SK-N-SH (cell line): ENCODE data around the gene SIKE1. TPM values are rescaled to one million over a fixed set of nuclear protein-coding genes. Genes with fewer than 3 reads are reported as not detected.

ENCODE experiments used
- CTCF ChIA-PET: fragments of 300-600, 350-600 bp; formaldehyde crosslinking; extraction: SDS; loops from one replicate; lab custom pipeline; 2021; lab: Yijun Ruan, JAX
- POLR2A ChIA-PET: fragments of 350-600 bp; sonication (Branson Sonifier 250); formaldehyde crosslinking; extraction: SDS; loops from one replicate; lab custom pipeline; 2020; ENCODE audit warnings: antibody characterized with exemption, inconsistent platforms; lab: Yijun Ruan, JAX
- DNase-seq: peaks from one replicate; pipeline ENCODE4 v3.0.0; 2012
- H2AFZ ChIP-seq: fragments of 200-600 bp; sonication (generic); 2 replicates; pipeline ENCODE4 v1.8.1; 2016; ENCODE audit warnings: antibody characterized with exemption, mild to moderate bottlenecking, low read depth
- H3F3A ChIP-seq: fragments of 200-600 bp; sonication (generic); replicated peaks from 2 replicates; pipeline ENCODE3; 2016; ENCODE audit warnings: antibody characterized with exemption, mild to moderate bottlenecking; ENCODE audit not compliant: insufficient read depth
- H3K27ac ChIP-seq, 2 experiments: fragments of 200-500 bp in 1 of 2; fragments of 200-600 bp in 1 of 2; sonication (Bioruptor generic) in 1 of 2; sonication (generic), shearing (Covaris generic) in 1 of 2; 2 replicates each; pipeline versions ENCODE4 v1.5.1 to v1.6.1; 2014 to 2016; ENCODE audit warnings: low read depth in 2 of 2, inconsistent platforms in 1 of 2, low read length in 1 of 2, mild to moderate bottlenecking in 1 of 2, mixed read lengths in 1 of 2
- H3K27me3 ChIP-seq: fragments of 200-600 bp; sonication (generic), shearing (Covaris generic); 2 replicates; pipeline ENCODE4 v1.6.1; 2016; ENCODE audit warnings: mixed run types; ENCODE audit not compliant: insufficient read depth
- H3K36me3 ChIP-seq, 2 experiments: fragments of 200-500 bp in 1 of 2; fragments of 200-600 bp in 1 of 2; sonication (Bioruptor generic) in 1 of 2; sonication (generic) in 1 of 2; replicated peaks in 1 of 2; 2 replicates each; pipeline versions ENCODE3 to v1.5.1; 2014 to 2016; ENCODE audit warnings: low read length in 1 of 2, mild to moderate bottlenecking in 1 of 2; ENCODE audit not compliant: insufficient read depth in 2 of 2, control insufficient read depth in 1 of 2
- H3K4me1 ChIP-seq, 2 experiments: fragments of 200-500 bp in 1 of 2; fragments of 200-600 bp in 1 of 2; sonication (Bioruptor generic) in 1 of 2; sonication (generic), shearing (Covaris generic) in 1 of 2; 2 replicates each; pipeline versions ENCODE4 v1.5.1 to v1.6.1; 2014 to 2016; ENCODE audit warnings: low read depth in 1 of 2, low read length in 1 of 2, mixed run types in 1 of 2; ENCODE audit not compliant: insufficient read depth in 2 of 2, control insufficient read depth in 1 of 2
- H3K4me2 ChIP-seq: fragments of 200-600 bp; sonication (generic), shearing (Covaris generic); 2 replicates; pipeline ENCODE4 v1.6.1; 2017; ENCODE audit warnings: mixed run types
- H3K4me3 ChIP-seq, 2 experiments: fragments of 200-500 bp in 1 of 2; fragments of 200-600 bp in 1 of 2; sonication (Bioruptor generic) in 1 of 2; sonication (generic), shearing (Covaris generic) in 1 of 2; 2 replicates each; pipeline versions ENCODE4 v1.5.1 to v1.8.1; 2014 to 2016; ENCODE audit warnings: low read depth in 2 of 2, inconsistent platforms in 1 of 2, low read length in 1 of 2, mild to moderate bottlenecking in 1 of 2, mixed read lengths in 1 of 2, moderate library complexity in 1 of 2
- H3K79me2 ChIP-seq: fragments of 200-600 bp; sonication (generic); 2 replicates; pipeline ENCODE4 v1.8.1; 2017; ENCODE audit warnings: mild to moderate bottlenecking; ENCODE audit not compliant: insufficient read depth
- H3K9ac ChIP-seq: fragments of 200-600 bp; sonication (generic); 2 replicates; pipeline ENCODE4 v1.6.1; 2017; ENCODE audit warnings: mixed run types
- H3K9me2 ChIP-seq: fragments of 200-600 bp; sonication (generic); 2 replicates; pipeline ENCODE4 v1.6.1; 2017; ENCODE audit warnings: mixed run types
- H3K9me3 ChIP-seq: fragments of 200-600 bp; sonication (generic); 2 replicates; pipeline ENCODE4 v1.6.1; 2017; ENCODE audit warnings: mixed run types, mild to moderate bottlenecking, moderate library complexity
- H4K20me1 ChIP-seq: fragments of 200-600 bp; sonication (generic); 2 replicates; pipeline ENCODE4 v1.6.1; 2017; ENCODE audit warnings: mild to moderate bottlenecking, mixed run types; ENCODE audit not compliant: insufficient read depth
- CHD2 ChIP-seq: fragments of 150-350 bp; IDR thresholded peaks from 2 replicates; pipeline ENCODE4 v1.6.1; 2018; ENCODE audit warnings: low read length; ENCODE audit not compliant: partially characterized antibody
- ELF1 ChIP-seq: IDR thresholded peaks from 2 replicates; pipeline ENCODE4 v1.4.0; 2012
- EP300 ChIP-seq, 2 experiments: IDR thresholded peaks; 2 replicates each; pipeline versions ENCODE4 v1.4.0 to v1.6.1; 2012; ENCODE audit warnings: borderline replicate concordance in 1 of 2, low read depth in 1 of 2, low read length in 1 of 2
- FOSL2 ChIP-seq: IDR thresholded peaks from 2 replicates; pipeline ENCODE4 v1.4.0; 2012; ENCODE audit warnings: low read depth, mild to moderate bottlenecking, moderate library complexity, borderline replicate concordance
- FOXM1 ChIP-seq: IDR thresholded peaks from 2 replicates; pipeline ENCODE4 v1.4.0; 2012; ENCODE audit warnings: low read depth, mild to moderate bottlenecking
- GABPA ChIP-seq: IDR thresholded peaks from 2 replicates; pipeline ENCODE4 v1.4.0; 2012; ENCODE audit warnings: low read depth, mild to moderate bottlenecking
- GATA2 ChIP-seq: sonication (generic); formaldehyde crosslinking; IDR thresholded peaks from 2 replicates; pipeline ENCODE4 v1.5.0; 2020; ENCODE audit warnings: mild to moderate bottlenecking, missing genetic modification reagents
- JUND ChIP-seq: IDR thresholded peaks from 2 replicates; pipeline ENCODE4 v1.4.0; 2012
- NFIC ChIP-seq: IDR thresholded peaks from 2 replicates; pipeline ENCODE4 v1.4.0; 2012; ENCODE audit warnings: borderline replicate concordance
- NRF1 ChIP-seq: IDR thresholded peaks from 2 replicates; pipeline ENCODE4 v1.6.1; 2012; ENCODE audit warnings: low read depth, mild to moderate bottlenecking, low read length
- RAD21 ChIP-seq: IDR thresholded peaks from 2 replicates; pipeline ENCODE4 v1.6.1; 2012; ENCODE audit warnings: mild to moderate bottlenecking, low read length
- RCOR1 ChIP-seq: fragments of 150-350 bp; IDR thresholded peaks from 2 replicates; pipeline ENCODE4 v1.6.1; 2017; ENCODE audit warnings: antibody characterized with exemption, low read length
- RFX5 ChIP-seq: IDR thresholded peaks from 2 replicates; pipeline ENCODE4 v1.6.1; 2012; ENCODE audit warnings: mild to moderate bottlenecking, improper control_type of control experiment, low read length
- SIN3A ChIP-seq: IDR thresholded peaks from 2 replicates; pipeline ENCODE4 v1.6.1; 2012; ENCODE audit warnings: low read depth, mild to moderate bottlenecking, low read length, moderate library complexity, borderline replicate concordance
- SMC3 ChIP-seq: IDR thresholded peaks from 2 replicates; pipeline ENCODE4 v1.6.1; 2012; ENCODE audit warnings: low read depth, low read length, improper control_type of control experiment
- TCF12 ChIP-seq: IDR thresholded peaks from 2 replicates; pipeline ENCODE4 v1.4.0; 2012
- TEAD4 ChIP-seq: IDR thresholded peaks from 2 replicates; pipeline ENCODE4 v1.4.0; 2012; ENCODE audit warnings: mild to moderate bottlenecking, borderline replicate concordance; ENCODE audit not compliant: insufficient read depth
- YY1 ChIP-seq: IDR thresholded peaks from 2 replicates; pipeline ENCODE4 v1.4.0; 2012; ENCODE audit warnings: low read depth, mild to moderate bottlenecking
- WGBS: methylation state at CpG from one replicate; pipeline ENCODE4 v1.1.6; 2017; ENCODE audit warnings: low lambda C conversion rate; 5-methylcytosine and 5-hydroxymethylcytosine counted together
- polyA plus RNA-seq, 3 experiments: library from polyadenylated mRNA; depleted of rRNA; stranded (reverse); fragments of >200 nt; gene quantifications; 2 replicates each; pipeline ENCODE4 v1.2.3, GENCODE V29; 2012
- TF ChIP-seq, protein P1 (sequence below): IDR thresholded peaks from 2 replicates; pipeline ENCODE4 v1.4.0; 2012; ENCODE audit warnings: low read depth, borderline replicate concordance
- TF ChIP-seq, protein P2 (sequence below): IDR thresholded peaks from 2 replicates; pipeline ENCODE4 v1.4.0; 2012; ENCODE audit warnings: low read depth, borderline replicate concordance
- TF ChIP-seq, protein P3 (sequence below): IDR thresholded peaks from 2 replicates; pipeline ENCODE4 v1.4.0; 2012; ENCODE audit warnings: low read depth
- TF ChIP-seq, protein P4 (sequence below): fragments of 150-350 bp; IDR thresholded peaks from 2 replicates; pipeline ENCODE4 v1.6.1; 2017; ENCODE audit warnings: antibody characterized with exemption, low read length, low read depth, borderline replicate concordance
- TF ChIP-seq, protein P5 (sequence below): IDR thresholded peaks from 2 replicates; pipeline ENCODE4 v1.6.1; 2012; ENCODE audit warnings: mild to moderate bottlenecking, low read depth, low read length, moderate library complexity

SIKE1 gene
- polyA plus RNA-seq, 1 of the 3 experiments (the other 2 are of a cell fraction) = 41.1 TPM

DNA sequence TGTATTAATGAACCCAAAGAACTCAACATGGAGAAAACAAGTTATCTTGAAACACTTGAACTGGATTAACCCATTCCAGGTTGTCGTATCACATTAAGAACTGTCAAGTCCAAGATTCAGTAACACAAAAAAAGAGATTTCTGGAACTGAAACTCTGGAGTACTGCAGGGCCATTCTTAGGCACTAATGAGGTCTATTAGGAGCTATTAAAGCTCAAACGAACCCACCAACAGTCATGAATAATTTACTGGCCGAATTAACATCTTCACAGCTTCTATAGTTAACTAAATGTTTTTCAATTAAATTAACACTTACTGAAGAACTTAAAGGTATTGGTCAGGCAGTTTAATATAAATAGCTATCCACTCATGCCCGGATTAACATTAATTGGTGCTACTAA, 27.3 kb downstream of the SIKE1 start:
- Histone ChIP-seq H3K4me3 (no peak overlapping the region), H3K9me2 (no peaks in the 10 kb centered on the region), H3K9me3 (no peaks in the 10 kb centered on the region), H3F3A (no peaks in the 10 kb centered on the region), H3K27me3 (no peaks in the 10 kb centered on the region), H2AFZ (no peak overlapping the region), H3K27ac (no peak overlapping the region), H3K9ac (no peak overlapping the region), H3K79me2 (peaks cover 96% of the 10 kb centered on the region), H3K4me1 (peaks cover 11 to 50% of the 10 kb centered on the region in 2 experiments; a peak in 3 of 4 replicates), H3K36me3 (peaks cover 38 to 49% of the 10 kb centered on the region in 2 experiments), H3K4me2 (no peak overlapping the region), H4K20me1 (peaks cover 91% of the 10 kb centered on the region)
- ChIA-PET CTCF (no interaction called here), POLR2A (no interaction called here)
- no peak for DNase-seq
- 90% methylated on average over 4 of the region's 4 CpGs for WGBS
- TF ChIP-seq ELF1 (no peak), SIN3A (no peak), FOSL2 (no peak), GATA2 (no peak), JUND (no peak), RCOR1 (no peak), EP300 (IDR thresholded peaks at IDR 0.05; ENCODE audit: borderline replicate concordance in 1 of 2, low read depth in 1 of 2, low read length in 1 of 2) (no peak), RAD21 (no peak), NFIC (no peak), NRF1 (no peak), SMC3 (no peak)
- TF ChIP-seq, protein P1, sequence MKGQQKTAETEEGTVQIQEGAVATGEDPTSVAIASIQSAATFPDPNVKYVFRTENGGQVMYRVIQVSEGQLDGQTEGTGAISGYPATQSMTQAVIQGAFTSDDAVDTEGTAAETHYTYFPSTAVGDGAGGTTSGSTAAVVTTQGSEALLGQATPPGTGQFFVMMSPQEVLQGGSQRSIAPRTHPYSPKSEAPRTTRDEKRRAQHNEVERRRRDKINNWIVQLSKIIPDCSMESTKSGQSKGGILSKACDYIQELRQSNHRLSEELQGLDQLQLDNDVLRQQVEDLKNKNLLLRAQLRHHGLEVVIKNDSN = no peak
- TF ChIP-seq, protein P2, sequence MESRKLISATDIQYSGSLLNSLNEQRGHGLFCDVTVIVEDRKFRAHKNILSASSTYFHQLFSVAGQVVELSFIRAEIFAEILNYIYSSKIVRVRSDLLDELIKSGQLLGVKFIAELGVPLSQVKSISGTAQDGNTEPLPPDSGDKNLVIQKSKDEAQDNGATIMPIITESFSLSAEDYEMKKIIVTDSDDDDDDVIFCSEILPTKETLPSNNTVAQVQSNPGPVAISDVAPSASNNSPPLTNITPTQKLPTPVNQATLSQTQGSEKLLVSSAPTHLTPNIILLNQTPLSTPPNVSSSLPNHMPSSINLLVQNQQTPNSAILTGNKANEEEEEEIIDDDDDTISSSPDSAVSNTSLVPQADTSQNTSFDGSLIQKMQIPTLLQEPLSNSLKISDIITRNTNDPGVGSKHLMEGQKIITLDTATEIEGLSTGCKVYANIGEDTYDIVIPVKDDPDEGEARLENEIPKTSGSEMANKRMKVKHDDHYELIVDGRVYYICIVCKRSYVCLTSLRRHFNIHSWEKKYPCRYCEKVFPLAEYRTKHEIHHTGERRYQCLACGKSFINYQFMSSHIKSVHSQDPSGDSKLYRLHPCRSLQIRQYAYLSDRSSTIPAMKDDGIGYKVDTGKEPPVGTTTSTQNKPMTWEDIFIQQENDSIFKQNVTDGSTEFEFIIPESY = no peak

DNA sequence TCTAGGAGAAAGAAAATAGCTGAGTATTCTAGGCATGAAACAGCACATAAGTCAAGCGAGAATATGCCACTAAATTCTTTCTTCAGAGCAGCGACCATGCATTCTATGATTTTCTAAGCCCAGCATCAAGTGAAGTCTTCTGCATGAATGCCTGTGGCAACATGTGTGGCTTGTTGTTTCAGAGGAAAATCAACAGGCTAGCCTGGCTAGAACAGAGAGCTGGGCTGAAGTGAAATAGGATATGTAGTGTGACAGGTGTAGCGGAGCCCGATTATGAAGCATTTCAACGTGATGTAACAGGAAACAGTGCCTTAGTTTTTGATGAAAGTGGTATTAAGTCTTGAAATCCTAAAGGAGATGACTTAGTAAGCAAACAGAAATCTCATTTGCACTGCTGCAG, 29.7 kb downstream of the SIKE1 start:
- ChIA-PET POLR2A (no interaction called here), CTCF (interaction anchor here (0.6 to 1.9 kb wide), 2 partner anchors 14 to 1614 kb away, joined by 3 to 5 read pairs; no protein-coding TSS in a partner anchor)
- Histone ChIP-seq H3K4me2 (no peak overlapping the region), H4K20me1 (peaks cover 99% of the 10 kb centered on the region), H3K9me2 (no peaks in the 10 kb centered on the region), H3K27ac (no peak overlapping the region), H3K9ac (no peak overlapping the region), H3K4me1 (peaks cover 6 to 42% of the 10 kb centered on the region in 2 experiments; a peak in 3 of 4 replicates), H3K27me3 (no peaks in the 10 kb centered on the region), H3K79me2 (peaks cover 100% of the 10 kb centered on the region), H3K4me3 (no peak overlapping the region), H2AFZ (no peak overlapping the region), H3K36me3 (peaks cover 51 to 58% of the 10 kb centered on the region in 2 experiments), H3F3A (no peaks in the 10 kb centered on the region), H3K9me3 (no peaks in the 10 kb centered on the region)
- DNase-seq = no peak
- 87% methylated on average over 5 of the region's 5 CpGs for WGBS
- no peak for TF ChIP-seq ELF1
- TF ChIP-seq, protein P3, sequence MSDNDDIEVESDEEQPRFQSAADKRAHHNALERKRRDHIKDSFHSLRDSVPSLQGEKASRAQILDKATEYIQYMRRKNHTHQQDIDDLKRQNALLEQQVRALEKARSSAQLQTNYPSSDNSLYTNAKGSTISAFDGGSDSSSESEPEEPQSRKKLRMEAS = no peak
- no peak for TF ChIP-seq CHD2
- no peak for TF ChIP-seq TCF12
- TF ChIP-seq GABPA = no peak
- no peak for TF ChIP-seq FOXM1
- TF ChIP-seq, protein P4, sequence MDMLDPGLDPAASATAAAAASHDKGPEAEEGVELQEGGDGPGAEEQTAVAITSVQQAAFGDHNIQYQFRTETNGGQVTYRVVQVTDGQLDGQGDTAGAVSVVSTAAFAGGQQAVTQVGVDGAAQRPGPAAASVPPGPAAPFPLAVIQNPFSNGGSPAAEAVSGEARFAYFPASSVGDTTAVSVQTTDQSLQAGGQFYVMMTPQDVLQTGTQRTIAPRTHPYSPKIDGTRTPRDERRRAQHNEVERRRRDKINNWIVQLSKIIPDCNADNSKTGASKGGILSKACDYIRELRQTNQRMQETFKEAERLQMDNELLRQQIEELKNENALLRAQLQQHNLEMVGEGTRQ = no peak
- TF ChIP-seq TEAD4 = no peak
- TF ChIP-seq YY1 = no peak
- TF ChIP-seq, protein P5, sequence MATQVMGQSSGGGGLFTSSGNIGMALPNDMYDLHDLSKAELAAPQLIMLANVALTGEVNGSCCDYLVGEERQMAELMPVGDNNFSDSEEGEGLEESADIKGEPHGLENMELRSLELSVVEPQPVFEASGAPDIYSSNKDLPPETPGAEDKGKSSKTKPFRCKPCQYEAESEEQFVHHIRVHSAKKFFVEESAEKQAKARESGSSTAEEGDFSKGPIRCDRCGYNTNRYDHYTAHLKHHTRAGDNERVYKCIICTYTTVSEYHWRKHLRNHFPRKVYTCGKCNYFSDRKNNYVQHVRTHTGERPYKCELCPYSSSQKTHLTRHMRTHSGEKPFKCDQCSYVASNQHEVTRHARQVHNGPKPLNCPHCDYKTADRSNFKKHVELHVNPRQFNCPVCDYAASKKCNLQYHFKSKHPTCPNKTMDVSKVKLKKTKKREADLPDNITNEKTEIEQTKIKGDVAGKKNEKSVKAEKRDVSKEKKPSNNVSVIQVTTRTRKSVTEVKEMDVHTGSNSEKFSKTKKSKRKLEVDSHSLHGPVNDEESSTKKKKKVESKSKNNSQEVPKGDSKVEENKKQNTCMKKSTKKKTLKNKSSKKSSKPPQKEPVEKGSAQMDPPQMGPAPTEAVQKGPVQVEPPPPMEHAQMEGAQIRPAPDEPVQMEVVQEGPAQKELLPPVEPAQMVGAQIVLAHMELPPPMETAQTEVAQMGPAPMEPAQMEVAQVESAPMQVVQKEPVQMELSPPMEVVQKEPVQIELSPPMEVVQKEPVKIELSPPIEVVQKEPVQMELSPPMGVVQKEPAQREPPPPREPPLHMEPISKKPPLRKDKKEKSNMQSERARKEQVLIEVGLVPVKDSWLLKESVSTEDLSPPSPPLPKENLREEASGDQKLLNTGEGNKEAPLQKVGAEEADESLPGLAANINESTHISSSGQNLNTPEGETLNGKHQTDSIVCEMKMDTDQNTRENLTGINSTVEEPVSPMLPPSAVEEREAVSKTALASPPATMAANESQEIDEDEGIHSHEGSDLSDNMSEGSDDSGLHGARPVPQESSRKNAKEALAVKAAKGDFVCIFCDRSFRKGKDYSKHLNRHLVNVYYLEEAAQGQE = no peak
- no peak for TF ChIP-seq RCOR1
- no peak for TF ChIP-seq RFX5
- TF ChIP-seq NRF1 = no peak
- no peak for TF ChIP-seq RAD21
